Renal cortical epithelial cell (primary cell): ENCODE data around the gene RPL39L. TPM values are rescaled to one million over a fixed set of nuclear protein-coding genes. Genes with fewer than 3 reads are reported as not detected.
"Not testable (repeated sequence)": the region's sequence is repeated elsewhere in the genome, so short reads cannot be mapped to it uniquely, and the experiment has no call there.

ENCODE experiments used
- DNase-seq: peaks from one replicate; pipeline ENCODE4 v3.0.0-alpha.2; 2011; ENCODE audit warnings: low read depth
- total RNA-seq: library from RNA; depleted of rRNA; stranded (reverse); fragments of >200 nt; gene quantifications from 2 replicates; pipeline ENCODE4 v1.2.3, GENCODE V29; 2014

RPL39L gene
- total RNA-seq = 5.3 and 13.4 TPM in 2 replicates

GRCh38 chr3:187139126-187139894 lies at the start of gene RPL39L:
RPL39L (minus strand) TSS chr3:187139496; CDS start chr3:187121300, 18,196 bp downstream.
- DNase-seq = peak; percentile 60

- DNase-seq = peak; percentile 45
These were observed 49.6 kb upstream of the RPL39L start for GRCh38 chr3:187188931-187189330.

- DNase-seq = peak; percentile 91
These were observed 47.6 kb upstream of the RPL39L start for GRCh38 chr3:187186801-187187421.

GRCh38 chr3:187186375-187186774 lies 47.1 kb upstream of the RPL39L start:
- DNase-seq = no peak

- no peak for DNase-seq
These were observed 46.5 kb upstream of the RPL39L start for GRCh38 chr3:187185759-187186158.

GRCh38 chr3:187183903-187184302 lies 44.6 kb upstream of the RPL39L start:
- no peak for DNase-seq

GRCh38 chr3:187183210-187183862 lies 44.0 kb upstream of the RPL39L start:
- no peak for DNase-seq

- no peak for DNase-seq
These were observed 42.3 kb upstream of the RPL39L start for GRCh38 chr3:187181454-187182170.

- no peak for DNase-seq
These were observed 33.6 kb upstream of the RPL39L start for GRCh38 chr3:187172929-187173328.

GRCh38 chr3:187170911-187171310 lies 31.6 kb upstream of the RPL39L start:
- not testable (repeated sequence) for DNase-seq

GRCh38 chr3:187169231-187169960 lies 30.1 kb upstream of the RPL39L start:
- DNase-seq = no peak

GRCh38 chr3:187167777-187168176 lies 28.5 kb upstream of the RPL39L start:
- no peak for DNase-seq

GRCh38 chr3:187166750-187167149 lies 27.5 kb upstream of the RPL39L start:
- no peak for DNase-seq

GRCh38 chr3:187165144-187165543 lies 25.8 kb upstream of the RPL39L start:
- peak; percentile 72 for DNase-seq

- DNase-seq = no peak
These were observed 23.1 kb upstream of the RPL39L start for GRCh38 chr3:187162265-187162953.

GRCh38 chr3:187161556-187161955 lies 22.3 kb upstream of the RPL39L start:
- no peak for DNase-seq

- DNase-seq = no peak
These were observed 11.3 kb upstream of the RPL39L start for GRCh38 chr3:187150599-187150998.

- DNase-seq = no peak
These were observed 10.9 kb upstream of the RPL39L start for GRCh38 chr3:187150186-187150585.

- no peak for DNase-seq
These were observed 7.1 kb upstream of the RPL39L start for GRCh38 chr3:187146389-187146788.

GRCh38 chr3:187145149-187145895 lies 6.0 kb upstream of the RPL39L start:
- DNase-seq = no peak
